Upper lobe of right lung (tissue), 1 donor: ENCODE measurements around the gene GATAD2A. TPM values are rescaled to one million over a fixed set of nuclear protein-coding genes. Genes with fewer than 3 reads are reported as not detected.
A peak's percentile ranks its signal among the peaks of the same experiment; 100 is the strongest.

Experiments used
- ATAC-seq: fragments of 200-7000 bp; cut with Tn5 transposase; one replicate; pipeline ENCODE4 v1.9.1; 2020; ENCODE audit warnings: mild to moderate bottlenecking, moderate library complexity
- DNase-seq: peaks from one replicate; pipeline ENCODE4 v3.0.0-alpha.2; 2020
- H3K27ac ChIP-seq: fragments of 200-600 bp; one replicate; pipeline ENCODE4 v1.8.0; 2022
- H3K27me3 ChIP-seq: fragments of 200-600 bp; one replicate; pipeline ENCODE4 v1.8.0; 2022; ENCODE audit warnings: mild to moderate bottlenecking
- H3K36me3 ChIP-seq: fragments of 200-600 bp; one replicate; pipeline ENCODE4 v1.8.0; 2022
- H3K4me1 ChIP-seq: fragments of 200-600 bp; one replicate; pipeline ENCODE4 v1.8.0; 2022
- H3K4me3 ChIP-seq: fragments of 200-600 bp; one replicate; pipeline ENCODE4 v1.8.0; 2022; ENCODE audit warnings: mild to moderate bottlenecking
- H3K9me3 ChIP-seq: fragments of 200-600 bp; one replicate; pipeline ENCODE4 v1.8.0; 2022
- CTCF ChIP-seq: fragments of 200-600 bp; IDR thresholded peaks from one replicate; pipeline ENCODE4 v1.8.0; 2022; ENCODE audit warnings: antibody characterized with exemption
- intact Hi-C: fragments of 100-400 bp; cut with DNase I; formaldehyde crosslinking; loops from one replicate; pipeline ENCODE4 v1.11.0; 2022
- total RNA-seq: library from RNA; stranded (reverse); fragmentation: NEBNext Ultra II Directional; extraction: Animal tissue kit (Norgen Biotek cat#: 25700); gene quantifications from one replicate; pipeline ENCODE4 v1.2.1, GENCODE V29; 2021
- donor health status: DM: no; HTN: yes; CAD: no; lungs with severe emphysema.

Gene GATAD2A
- total RNA-seq, 1 donor from 2014 or later = 85.8 TPM

- Histone ChIP-seq H3K9me3 (no peaks in the 10 kb centered on the region), H3K4me3 (no peak overlapping the region), H3K36me3 (no peaks in the 10 kb centered on the region), H3K4me1 (peaks cover 28% of the 10 kb centered on the region), H3K27ac (no peak overlapping the region), H3K27me3 (no peaks in the 10 kb centered on the region)
- TF ChIP-seq CTCF = no peak
- intact Hi-C loops = no loop called here
- ATAC-seq = peak; percentile 44
- DNase-seq = no peak
These were observed 13.2 kb downstream of the GATAD2A start for GRCh38 chr19:19418555-19419260.

- no peak for TF ChIP-seq CTCF
- H3K4me1 ChIP-seq = peaks cover 25% of the 10 kb centered on the region
- H3K9me3 ChIP-seq = no peaks in the 10 kb centered on the region
- intact Hi-C loops = no loop called here
- no peak overlapping the region for H3K4me3 ChIP-seq
- ATAC-seq = peak; percentile 34
- DNase-seq = no peak
- H3K36me3 ChIP-seq = no peaks in the 10 kb centered on the region
- H3K27ac ChIP-seq = no peak overlapping the region
- no peaks in the 10 kb centered on the region for H3K27me3 ChIP-seq
These were observed 15.3 kb downstream of the GATAD2A start for GRCh38 chr19:19420570-19421298.

GRCh38 chr19:19421299-19421696, 15.8 kb downstream of the GATAD2A start:
- DNase-seq = no peak
- no peak overlapping the region for H3K4me3 ChIP-seq
- intact Hi-C loops = no loop called here
- ATAC-seq = no peak
- no peaks in the 10 kb centered on the region for H3K27me3 ChIP-seq
- H3K4me1 ChIP-seq = peaks cover 24% of the 10 kb centered on the region
- no peak overlapping the region for H3K27ac ChIP-seq
- H3K9me3 ChIP-seq = no peaks in the 10 kb centered on the region
- H3K36me3 ChIP-seq = no peaks in the 10 kb centered on the region
- TF ChIP-seq CTCF = no peak

- Histone ChIP-seq H3K27me3 (no peaks in the 10 kb centered on the region), H3K4me3 (no peak overlapping the region), H3K9me3 (no peaks in the 10 kb centered on the region), H3K4me1 (peaks cover 21% of the 10 kb centered on the region), H3K27ac (no peak overlapping the region), H3K36me3 (no peaks in the 10 kb centered on the region)
- no peak for TF ChIP-seq CTCF
- no peak for DNase-seq
- intact Hi-C loops = no loop called here
- ATAC-seq = no peak
These were observed 16.7 kb downstream of the GATAD2A start for GRCh38 chr19:19422156-19422555.

- H3K4me3 ChIP-seq = no peak overlapping the region
- no peaks in the 10 kb centered on the region for H3K9me3 ChIP-seq
- intact Hi-C loops = no loop called here
- DNase-seq = no peak
- no peaks in the 10 kb centered on the region for H3K27me3 ChIP-seq
- H3K27ac ChIP-seq = no peak overlapping the region
- ATAC-seq = no peak
- peaks cover 21% of the 10 kb centered on the region for H3K4me1 ChIP-seq
- no peak for TF ChIP-seq CTCF
- H3K36me3 ChIP-seq = no peaks in the 10 kb centered on the region
These were observed 17.8 kb downstream of the GATAD2A start for GRCh38 chr19:19423322-19423721.
